GM19023 (cell line): ENCODE measurements around the gene GID4.

Experiments used
- ATAC-seq: cut with Tn5 transposase; IDR thresholded peaks from one replicate; pipeline ENCODE4 v1.9.1; 2021; ENCODE audit warnings: mild to moderate bottlenecking, moderate library complexity; ENCODE audit not compliant: unreplicated experiment

The GID4 gene

DNA sequence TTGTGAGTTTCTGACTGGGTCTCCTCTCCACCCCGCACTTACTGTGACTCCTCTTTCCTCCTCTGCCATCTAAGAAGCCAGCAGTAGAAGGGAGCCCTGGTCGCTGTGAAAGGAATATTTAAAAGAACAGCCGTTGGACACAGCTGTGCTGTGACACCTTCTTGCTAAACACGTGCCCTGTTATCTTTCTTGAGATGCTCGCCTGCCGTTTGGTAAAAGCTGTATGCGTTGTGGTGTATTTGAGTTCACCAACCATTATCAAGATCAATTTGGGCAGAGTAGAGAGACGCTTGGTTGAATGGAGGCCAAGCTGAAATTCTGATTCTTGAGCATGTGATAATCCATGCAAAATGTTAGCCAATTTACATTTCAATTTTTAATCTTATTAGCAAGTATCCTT lies 3.8 kb downstream of the GID4 start:
- ATAC-seq: no peak

DNA sequence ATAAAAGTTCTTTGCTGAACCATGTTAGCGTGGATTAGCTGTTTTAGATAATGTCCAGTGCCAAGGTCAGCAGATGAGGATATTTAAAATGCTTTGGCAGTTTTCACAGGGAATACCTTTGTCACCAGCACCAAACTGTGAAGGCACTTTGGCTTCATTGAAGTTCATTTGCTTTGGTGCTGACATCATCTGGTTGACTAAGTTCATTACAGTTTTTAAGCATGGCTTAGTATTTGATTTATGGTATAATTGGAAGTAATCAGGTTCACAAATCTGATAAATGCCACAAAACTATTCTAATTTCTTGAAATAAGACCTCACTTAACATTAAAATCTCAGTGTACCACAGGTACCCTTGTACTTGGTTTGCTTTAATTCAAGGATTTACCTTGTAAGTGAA lies 4.3 kb downstream of the GID4 start:
- ATAC-seq: no peak

DNA sequence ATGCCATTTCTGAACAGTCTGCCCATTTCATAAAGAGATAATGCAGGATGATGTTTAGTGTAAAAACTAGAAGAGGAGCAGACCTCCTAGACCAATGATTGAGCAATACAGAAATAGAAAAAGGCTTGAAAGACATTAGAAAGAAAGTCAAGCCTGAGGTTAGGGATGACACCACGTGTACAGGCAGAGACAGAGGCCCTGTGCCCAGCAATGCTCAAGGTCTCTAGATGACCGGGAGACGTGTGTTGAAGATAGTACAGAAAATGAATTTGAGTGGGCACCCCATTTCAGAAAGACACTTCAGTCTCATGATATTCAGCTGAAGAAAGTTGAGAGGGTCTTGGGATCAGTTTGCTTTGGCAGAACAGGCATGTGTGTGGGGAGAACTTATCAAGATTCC lies 5.4 kb downstream of the GID4 start:
- ATAC-seq: no peak

DNA sequence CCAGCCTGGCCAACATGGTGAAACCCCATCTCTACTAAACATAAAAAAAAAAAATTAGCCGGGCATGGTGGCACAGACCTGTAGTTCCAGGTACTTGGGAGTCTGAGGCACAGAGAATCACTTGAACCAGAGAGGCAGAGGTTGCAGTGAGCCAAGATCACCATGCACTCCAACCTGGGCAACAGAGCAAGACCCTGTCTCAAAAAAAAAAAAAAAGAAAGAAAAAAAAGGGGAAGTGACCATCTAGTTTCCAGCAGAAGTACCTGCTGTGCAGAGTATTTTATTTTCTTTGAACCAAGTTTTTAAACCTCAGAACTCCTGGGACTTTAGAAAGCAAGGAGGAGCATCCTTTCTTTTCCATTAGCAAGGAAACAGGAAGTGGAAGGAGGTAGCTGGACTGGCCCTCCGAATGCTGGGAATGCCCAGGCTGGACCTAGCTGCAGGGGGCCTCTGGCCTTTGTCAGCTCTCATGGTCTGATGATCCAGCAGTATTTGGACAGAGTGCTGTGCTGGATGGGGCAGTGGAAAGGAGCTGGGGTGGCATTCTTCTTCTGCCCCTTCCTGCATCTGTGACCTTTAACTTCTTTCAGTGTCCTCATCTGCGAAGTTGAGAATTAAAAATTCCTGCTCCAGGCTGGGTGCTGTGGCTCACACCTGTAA lies 6.6 kb downstream of the GID4 start:
- no peak for ATAC-seq

DNA sequence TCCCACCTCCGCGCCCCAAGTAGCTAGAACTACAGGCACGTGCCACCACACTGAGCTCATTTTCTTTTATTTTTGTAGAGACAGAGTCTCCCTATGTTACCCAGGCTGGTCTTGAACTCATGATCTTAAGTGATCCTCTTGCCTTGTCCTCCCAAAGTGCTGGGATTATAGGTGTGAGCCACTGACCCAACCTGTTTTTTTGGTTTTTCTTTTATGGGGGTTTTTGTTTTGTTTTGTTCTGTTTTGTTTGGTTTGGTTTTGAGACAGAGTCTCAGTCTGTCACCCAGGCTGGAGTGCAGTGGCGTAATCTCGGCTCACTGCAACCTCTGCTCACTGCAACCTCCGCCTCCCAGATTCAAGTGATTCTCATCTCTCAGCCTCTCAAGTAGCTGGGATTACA lies 16.4 kb downstream of the GID4 start:
- no peak for ATAC-seq

DNA sequence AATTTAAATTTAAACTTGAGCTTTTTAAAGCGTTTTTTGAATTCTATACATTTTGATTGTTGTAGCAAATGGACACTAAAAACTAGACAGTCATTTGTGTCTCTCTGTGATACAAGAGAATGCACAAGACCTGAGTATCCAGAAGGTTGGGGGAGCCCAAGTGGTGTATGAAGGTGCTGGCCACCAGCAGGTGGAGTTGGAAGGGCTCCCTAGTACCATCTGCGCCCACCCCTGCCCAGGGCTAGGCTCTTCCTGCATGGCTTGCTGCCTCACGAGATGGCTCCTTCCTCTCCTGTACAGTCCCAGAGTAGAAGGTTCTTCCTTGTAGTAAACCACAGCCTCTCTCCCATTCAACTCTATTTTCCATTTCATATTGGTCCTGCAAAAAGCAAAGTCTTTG lies 17.0 kb downstream of the GID4 start:
- no peak for ATAC-seq

DNA sequence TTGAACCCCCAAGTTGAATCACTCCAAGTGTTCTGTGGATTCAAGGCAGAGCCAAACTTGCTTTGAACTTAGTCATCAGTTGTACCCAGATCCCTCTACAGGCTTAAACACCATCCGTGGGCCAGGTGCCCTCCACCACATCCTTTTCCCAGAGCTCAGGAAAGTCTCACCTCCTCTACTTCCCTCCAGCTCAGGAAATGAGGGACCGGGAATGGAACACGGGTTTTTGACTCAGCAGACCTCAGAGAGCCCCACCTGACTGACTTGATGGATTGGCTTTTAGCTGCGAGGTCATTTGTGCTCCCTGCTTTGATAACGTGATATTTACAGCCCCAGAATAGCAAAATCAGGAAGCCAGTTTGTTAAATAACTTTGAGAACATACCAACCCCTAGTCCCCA lies 20.1 kb downstream of the GID4 start:
- ATAC-seq: no peak

DNA sequence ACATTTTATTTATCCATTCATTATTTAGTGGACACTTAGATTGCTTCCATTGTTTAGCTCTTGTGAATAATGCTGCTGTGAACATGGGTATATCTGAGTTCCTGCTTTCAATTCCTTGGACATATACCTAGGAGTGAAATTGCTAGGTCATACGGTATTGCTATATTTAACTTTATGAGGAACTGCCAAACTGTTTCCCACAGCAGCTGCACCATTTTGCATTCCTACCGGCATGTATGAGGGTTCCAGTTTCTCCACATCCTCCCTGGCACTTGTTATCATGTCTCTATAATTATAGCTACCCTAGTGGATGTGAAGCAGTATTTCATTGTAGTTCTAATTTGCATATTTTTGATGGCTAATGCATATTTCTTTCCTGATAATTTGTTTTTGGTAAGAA lies 24.8 kb downstream of the GID4 start:
- no peak for ATAC-seq

DNA sequence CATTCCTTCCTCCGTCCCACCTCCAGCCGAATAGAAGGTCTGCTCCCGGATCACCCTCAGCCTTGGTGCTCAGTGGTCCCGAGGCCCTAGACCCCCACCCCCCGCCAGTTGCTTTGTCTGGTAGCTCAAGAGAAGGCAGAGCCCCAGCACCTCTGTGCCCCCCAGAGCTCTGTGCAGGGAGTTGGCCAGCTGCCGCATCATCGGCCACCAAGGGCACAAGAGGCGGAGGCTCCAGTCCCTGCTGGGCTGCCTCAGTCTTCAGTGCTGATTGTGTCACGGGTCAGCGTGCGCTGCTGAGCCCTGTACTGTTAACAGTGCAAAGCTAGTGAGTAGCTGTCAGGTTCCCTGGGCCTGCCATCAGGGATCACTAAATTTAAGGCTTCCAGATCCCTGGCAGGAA lies 26.3 kb downstream of the GID4 start:
- ATAC-seq: no peak

DNA sequence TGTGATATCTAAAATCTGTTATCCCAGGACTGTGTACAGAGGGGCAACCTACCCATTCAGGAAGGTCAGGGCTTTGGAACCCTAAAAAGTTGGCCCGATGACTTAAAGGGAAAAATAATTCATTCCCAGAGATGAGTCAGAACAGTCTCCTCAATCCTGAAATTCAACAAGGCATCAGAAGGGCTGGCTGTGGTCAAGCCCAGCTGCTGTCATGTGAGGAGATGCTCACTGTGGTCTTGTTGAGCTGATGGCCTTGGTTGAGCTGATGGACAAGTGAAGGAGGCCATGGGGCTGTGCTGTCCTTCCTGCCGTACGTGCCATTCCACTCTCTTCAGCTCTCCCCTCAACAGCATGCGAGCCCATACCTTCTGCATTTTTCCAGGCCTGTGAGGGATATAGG lies 27.7 kb downstream of the GID4 start:
- no peak for ATAC-seq

DNA sequence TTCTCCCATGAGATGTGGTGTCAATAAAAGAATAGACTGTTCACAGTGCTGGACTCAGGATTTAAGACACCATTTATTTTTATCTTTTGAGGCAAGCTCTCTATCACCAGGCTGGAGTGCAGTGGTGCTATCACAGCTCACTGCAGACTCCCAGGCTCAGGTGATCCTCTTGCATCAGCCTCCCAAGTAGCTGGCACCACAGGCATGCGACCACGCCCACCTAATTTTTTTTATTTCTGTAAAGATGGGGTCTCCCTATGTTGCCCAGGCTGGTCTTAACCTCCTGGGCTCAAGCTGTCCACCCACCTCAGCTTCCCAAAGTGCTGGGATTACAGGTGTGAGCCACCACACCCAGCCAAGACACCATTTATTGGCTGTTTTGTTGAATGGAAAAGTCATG lies 29.9 kb downstream of the GID4 start:
- no peak for ATAC-seq

DNA sequence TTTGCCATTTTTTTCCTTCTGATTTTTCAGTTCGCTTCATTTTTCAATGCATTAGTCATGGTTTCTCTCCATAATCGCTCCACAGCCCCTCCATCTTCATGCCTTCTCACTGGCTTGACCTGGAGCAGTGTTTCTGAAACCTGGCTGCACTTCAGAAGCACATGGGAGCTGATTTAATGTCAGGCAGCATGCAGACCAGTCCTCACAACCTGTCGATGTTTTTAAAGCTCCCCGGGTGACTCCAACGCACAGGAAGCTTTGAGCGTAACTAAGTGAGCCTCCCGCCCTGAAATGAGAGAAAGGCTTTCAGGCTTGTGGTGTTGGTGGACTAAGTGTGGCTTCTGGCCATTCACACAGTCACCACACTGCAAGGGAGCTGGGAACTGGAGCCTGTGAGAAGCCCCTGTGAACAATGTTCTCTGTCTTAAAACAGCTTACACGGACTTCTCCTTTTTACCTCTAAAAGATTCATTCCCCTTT lies 31.7 kb downstream of the GID4 start:
- no peak for ATAC-seq

DNA sequence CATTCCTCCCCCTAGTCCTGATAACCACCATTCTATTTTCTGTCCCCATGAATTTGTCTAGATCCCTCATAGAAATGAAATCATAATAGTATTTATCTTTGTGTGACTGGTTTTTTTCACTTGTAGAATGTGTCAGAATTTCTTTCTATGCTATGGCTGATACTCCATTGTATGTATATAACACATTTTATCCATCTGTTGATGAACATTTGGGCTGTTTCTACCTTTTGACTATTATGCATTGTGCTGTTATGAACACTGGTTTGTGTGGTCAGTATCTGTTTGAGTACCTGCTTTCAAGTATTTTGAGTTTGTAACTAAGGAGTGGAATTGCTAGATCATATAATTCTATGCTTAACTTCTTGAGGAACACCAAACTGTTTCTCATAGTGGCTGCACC lies 32.5 kb downstream of the GID4 start:
- no peak for ATAC-seq

DNA sequence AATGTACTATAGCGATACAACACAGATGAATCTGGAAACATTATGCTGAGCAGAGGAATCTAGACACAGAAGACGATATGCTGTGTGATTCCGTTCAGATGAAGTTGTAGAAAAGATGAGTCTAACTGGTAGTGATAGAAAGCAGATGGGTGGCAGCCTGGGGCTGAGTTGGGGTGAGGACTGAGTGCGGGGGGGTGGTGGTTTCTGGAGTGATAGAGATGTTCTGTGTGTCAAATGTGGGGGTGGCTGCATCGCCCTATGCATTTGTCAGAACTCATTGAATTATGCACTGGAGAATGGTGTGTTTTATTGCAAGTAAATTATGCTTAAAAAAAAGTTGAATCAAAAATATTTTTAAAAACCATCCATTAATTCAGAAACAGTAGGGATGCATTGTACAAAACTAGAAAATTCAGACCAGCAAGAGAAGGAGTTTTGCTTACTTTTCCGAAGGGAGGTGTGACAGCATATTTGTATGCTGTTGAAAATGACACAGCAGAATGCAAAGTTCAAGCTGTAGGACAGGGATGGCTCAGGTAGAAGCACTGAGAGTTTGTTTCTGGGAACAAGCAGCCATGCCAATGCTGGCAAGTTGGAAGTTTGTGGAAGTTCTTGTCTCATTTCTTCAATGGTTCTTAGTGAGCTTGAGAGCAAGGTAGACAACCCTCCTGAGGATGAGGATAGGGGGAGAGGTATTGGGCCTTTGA lies 35.5 kb downstream of the GID4 start:
- ATAC-seq: no peak

DNA sequence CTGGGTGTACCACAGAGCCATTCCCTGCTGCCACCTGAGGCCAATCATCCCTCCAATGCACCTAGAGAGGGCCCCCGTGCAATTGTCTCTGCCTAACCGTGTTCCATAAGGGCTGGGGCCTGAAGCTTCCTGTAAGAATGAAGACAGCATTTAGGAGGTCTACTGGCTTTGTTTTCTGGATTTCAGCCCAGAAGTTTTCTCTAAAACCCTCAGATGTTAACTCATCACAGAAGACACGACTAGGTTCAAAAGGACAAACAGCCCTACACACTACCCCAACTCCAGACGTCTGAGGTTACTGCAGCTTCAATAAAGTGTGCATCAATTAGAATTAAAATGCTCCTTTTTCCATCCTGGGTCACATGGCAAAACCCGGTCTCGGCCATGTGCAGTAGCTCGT lies 37.7 kb downstream of the GID4 start:
- no peak for ATAC-seq

DNA sequence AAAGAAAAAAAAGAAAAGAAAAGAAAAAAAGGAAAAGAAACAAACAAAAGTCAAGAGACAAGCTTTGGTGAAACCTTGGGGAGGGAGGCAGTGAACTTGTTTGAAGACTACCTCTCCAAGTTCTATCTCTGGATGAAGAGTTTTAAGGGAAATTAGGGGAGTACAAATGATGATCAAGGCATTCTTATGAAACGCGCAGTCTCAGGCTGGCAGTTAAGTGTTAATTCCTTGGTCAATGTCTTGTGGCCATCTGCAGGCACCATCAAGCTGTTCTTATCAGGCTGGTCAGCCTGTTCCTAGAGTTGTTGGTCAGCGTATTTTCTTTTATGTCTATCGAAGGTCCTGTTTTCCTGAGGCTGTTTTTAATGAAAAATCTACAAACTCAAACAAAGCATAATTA lies 40.3 kb downstream of the GID4 start:
- no peak for ATAC-seq

DNA sequence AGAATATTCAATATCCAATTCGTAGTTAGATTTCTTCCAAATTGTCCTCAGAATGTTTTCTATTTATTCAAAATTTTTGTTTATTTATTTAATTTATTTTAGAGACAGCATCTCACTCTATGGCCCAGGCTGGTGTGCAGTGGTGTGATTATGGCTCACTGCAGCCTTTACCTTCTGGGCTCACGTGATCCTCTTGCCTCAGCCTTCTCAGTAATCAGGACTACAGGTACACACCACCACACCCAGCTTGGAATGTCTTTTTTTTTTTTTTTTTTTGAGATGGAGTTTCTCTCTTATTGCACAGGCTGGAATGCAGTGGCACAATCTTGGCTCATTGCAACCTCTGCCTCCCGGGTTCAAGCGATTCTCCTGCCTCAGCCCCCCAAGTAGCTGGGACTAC lies 45.0 kb downstream of the GID4 start:
- no peak for ATAC-seq

DNA sequence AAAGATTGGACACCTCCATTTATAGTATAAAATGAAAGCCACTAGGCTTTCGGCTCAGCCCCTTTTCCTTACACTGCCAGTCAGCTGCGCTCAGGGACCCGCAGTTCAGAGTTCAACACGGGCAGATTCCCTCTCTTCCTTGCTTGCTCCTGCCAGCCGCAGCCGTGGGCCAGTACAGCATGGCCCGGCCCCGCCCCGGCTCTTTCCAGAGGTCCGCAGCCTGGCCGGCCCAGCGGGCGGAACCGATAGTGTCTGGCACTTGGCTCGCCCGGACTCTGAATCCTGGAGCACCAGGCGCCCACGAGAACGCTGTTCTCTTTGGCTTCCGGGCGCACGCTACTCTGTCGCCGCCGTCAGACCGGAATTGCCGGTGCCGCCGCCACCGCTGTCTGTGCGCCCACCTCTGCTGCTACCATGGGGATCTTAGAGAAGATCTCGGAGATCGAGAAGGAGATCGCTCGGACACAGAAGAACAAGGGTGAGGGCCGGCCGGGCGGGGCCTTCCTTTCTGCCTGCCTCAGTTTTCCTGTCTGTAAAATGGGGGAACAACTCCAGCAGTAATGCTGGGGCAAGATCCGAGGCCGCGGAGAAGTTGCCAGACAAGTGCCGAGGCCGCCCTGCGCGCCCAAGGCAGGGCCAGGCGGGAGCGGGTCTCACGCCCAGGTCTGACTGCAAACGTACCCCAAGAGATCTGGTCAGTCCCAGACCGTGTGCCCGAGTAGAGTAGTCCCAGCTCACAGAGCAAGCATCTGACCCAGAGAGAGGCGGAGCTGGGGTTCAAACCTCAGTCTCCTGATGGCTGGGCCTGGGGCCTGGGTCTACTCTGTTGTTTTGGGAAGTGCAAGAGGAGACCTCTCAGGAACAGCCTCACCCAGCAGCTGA lies 48.6 kb downstream of the GID4 start, which contains the start of gene DRG2:
Gene DRG2 (plus strand): TSS at position 339 of the 882 bp plus-strand sequence. CDS start 76 bp downstream, at position 415.
- ATAC-seq: peak; percentile 85

DNA sequence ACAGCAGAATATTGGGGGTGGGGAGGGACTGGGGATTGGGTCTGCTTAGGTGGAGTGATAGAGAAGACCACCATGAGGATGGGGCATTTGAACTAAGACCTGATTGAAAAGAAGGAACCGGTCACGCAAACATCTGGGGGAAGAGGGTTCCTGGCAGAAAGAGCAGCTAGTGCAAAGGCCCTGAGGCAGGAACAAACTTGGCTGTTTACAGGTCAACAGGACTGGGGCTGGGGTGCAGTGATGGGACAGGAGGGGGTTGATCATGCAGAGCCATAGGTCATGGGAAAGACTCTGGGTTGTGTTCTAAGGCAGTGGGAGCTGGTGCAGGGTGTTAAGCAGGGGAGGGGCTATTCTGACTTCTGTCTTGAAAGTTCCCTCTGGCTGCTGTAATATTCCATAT lies 50.4 kb downstream of the GID4 start:
- ATAC-seq: no peak

DNA sequence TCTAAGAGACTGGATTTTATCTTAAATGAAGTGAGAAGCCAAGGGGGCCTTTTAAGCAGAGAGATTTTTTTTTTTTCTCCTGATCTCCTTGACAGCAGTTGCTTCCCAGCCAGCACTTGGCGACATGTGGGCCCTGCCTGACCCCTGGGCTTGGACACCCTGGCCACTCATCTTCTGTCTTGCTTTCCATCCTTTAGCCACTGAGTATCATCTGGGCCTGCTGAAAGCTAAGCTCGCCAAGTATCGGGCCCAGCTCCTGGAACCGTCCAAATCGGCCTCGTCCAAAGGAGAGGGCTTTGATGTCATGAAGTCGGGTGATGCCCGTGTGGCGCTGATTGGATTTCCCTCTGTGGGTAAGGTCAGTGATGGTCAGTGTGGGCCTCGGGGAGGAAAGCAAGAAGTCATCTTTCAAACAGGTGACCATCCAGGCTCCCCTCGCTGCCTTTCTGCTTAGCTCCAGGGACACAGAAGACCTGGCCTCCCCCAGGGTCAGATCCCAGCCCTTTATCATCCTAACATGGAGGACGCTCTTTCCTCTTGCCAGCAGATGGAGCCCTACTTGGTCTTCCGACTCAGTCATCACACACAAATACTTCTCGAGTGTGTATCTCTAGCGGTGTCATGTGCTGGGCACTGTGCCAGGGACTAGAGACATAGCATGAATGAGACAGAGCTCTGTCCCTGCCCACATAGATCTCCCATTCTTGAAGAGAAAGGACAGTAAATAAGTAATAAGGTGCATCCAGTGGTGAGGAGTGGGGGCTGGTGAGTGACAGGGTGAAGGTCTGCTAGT lies 54.6 kb downstream of the GID4 start:
- ATAC-seq: no peak

DNA sequence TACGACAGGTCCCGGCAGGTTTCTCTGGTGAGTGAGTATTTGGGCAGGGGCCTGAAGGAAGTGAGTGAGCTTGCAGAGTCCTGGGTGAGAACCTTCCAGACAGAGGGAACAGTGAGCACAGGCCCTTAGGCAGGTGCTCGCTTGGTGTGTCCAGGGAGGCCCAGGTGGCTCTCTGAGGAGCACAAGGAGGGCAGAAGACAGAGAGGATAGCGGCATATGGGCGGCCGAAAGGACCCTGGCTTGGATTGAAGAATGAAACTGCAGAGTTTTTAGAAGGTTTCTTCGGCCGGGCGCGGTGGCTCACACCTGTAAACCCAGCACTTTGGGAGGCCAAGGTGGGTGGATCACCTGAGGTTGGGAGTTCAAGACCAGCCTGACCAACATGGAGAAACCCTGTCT lies 55.2 kb downstream of the GID4 start:
- no peak for ATAC-seq
